Sigmoid colon (tissue), 7 donors: ENCODE results near the gene TNNI3K. TPM values are rescaled to one million over a fixed set of nuclear protein-coding genes. Genes with fewer than 3 reads are reported as not detected.

Experiments used
- DNase-seq: peaks from one replicate; pipeline ENCODE4 v3.0.0-alpha.2; 2019
- H3K27ac ChIP-seq, 4 donors: fragments of 200-600 bp; sonication (generic); one replicate each; pipeline ENCODE4 v1.5.1; 2016 to 2019; ENCODE audit warnings: mild to moderate bottlenecking in 1 of 4
- H3K27me3 ChIP-seq, 3 donors: fragments of 200-600 bp; sonication (generic); one replicate each; pipeline ENCODE4 v1.5.1; 2019; ENCODE audit warnings: mild to moderate bottlenecking in 1 of 3
- H3K36me3 ChIP-seq, 4 donors: fragments of 200-600 bp; sonication (generic); one replicate each; pipeline ENCODE4 v1.5.1; 2016 to 2019
- H3K4me1 ChIP-seq, 4 donors: fragments of 200-600 bp; sonication (generic); one replicate each; pipeline ENCODE4 v1.5.1; 2017 to 2019
- H3K4me3 ChIP-seq, 4 donors: fragments of 200-600 bp; sonication (generic); one replicate each; pipeline ENCODE4 v1.5.1; 2017 to 2019; ENCODE audit warnings: mild to moderate bottlenecking in 2 of 4, moderate library complexity in 1 of 4
- H3K9me3 ChIP-seq, 4 donors: fragments of 200-600 bp in 3 of 4; sonication (generic) in 3 of 4; one replicate each; pipeline versions ENCODE4 v1.5.1 to v1.6.1; 2013 to 2019
- CTCF ChIP-seq, 4 experiments: fragments of 450-650 bp in 3 of 4; fragments of 200-600 bp in 1 of 4; IDR thresholded peaks; one replicate each; pipeline ENCODE4 v1.5.1; 2016 to 2019; ENCODE audit warnings: antibody characterized with exemption in 4 of 4, mild to moderate bottlenecking in 3 of 4, moderate library complexity in 2 of 4
- EP300 ChIP-seq, 4 donors: sonication (generic); formaldehyde crosslinking; IDR thresholded peaks; one replicate each; pipeline ENCODE4 v1.6.1; 2017; ENCODE audit warnings: antibody characterized with exemption in 4 of 4
- POLR2A ChIP-seq, 2 donors: fragments of 450-650 bp; IDR thresholded peaks; one replicate each; pipeline ENCODE4 v1.6.1; 2016; ENCODE audit warnings: antibody characterized with exemption in 2 of 2, mild to moderate bottlenecking in 2 of 2, moderate library complexity in 2 of 2
- POLR2AphosphoS5 ChIP-seq, 4 donors: sonication (generic); formaldehyde crosslinking; IDR thresholded peaks; one replicate each; pipeline ENCODE4 v1.6.1; 2017; ENCODE audit warnings: antibody characterized with exemption in 4 of 4
- whole genome bisulfite sequencing, 2 donors: extraction: QIAGEN DNeasy Blood & Tissue Kit; methylation state at CpG; one replicate each; pipeline ENCODE4 v1.1.7; 2013; 5-methylcytosine and 5-hydroxymethylcytosine counted together
- intact Hi-C: fragments of 100-400 bp; cut with DNase I; formaldehyde crosslinking; loops from one replicate; pipeline ENCODE4 v1.15.1; 2023
- polyA plus RNA-seq, 3 donors: library from polyadenylated mRNA; stranded (reverse); fragments of 200-250 nt; gene quantifications; one replicate each; pipeline ENCODE4 v1.2.3, GENCODE V29; 2013
- total RNA-seq, 4 donors: library from RNA; depleted of rRNA; stranded (reverse); fragments of >200 nt; gene quantifications; one replicate each; pipeline ENCODE4 v1.1.0, GENCODE V29; 2016
- donor health status: healthy with polysubstance abuse.
- donor health status: Bipolar disorder and iron deficiency.
- donor health status: healthy.

TNNI3K gene
- total and polyA plus RNA-seq, 7 donors, result 0.45 to 6.9 (median 3.8) TPM; not detected in 1

DNA sequence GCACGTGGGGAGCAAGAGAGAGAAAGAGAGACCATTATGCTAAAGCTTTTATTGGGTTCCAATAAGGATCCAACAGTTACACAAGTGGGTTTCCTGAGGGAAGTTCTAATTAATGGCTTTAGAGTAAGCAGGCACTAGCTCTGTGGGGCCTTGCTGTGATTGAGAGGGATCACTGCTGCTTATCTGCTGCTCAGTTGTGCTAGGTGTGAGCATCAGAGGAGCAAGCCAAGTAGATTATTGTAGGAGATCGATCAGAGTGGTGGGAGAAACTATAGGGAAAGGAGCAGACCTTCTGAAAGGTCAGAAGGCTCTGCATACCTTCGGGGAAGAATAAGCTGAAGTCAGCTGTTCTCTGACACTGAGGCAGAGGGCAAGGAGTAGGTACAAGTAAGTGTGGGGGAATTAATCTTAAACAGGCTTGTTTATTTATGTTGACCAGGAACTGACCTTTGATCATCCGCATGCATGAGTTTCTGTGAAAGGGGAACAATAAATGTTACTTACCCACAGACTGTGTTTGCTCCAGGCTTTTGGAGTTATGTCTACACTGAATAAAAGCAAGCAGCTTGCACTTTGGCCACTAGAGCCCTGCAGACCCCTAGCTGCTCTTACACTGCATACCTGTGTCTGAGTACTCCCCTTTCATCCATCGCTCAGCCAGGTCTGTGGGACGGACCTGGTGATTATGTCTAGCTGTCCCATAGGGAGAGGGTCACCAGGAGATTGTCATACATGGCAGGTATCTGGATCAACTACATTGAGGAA, 89.7 kb downstream of the TNNI3K start:
- H3K36me3 ChIP-seq, result no peaks in the 10 kb centered on the region
- H3K27me3 ChIP-seq, result no peaks in the 10 kb centered on the region
- WGBS, 2 donors, result 75 to 80% methylated on average over 6 of the region's 6 CpGs
- intact Hi-C loops, result no loop called here
- TF ChIP-seq CTCF (IDR thresholded peaks at IDR 0.05) (no peak), POLR2A (IDR thresholded peaks at IDR 0.05) (no peak), POLR2AphosphoS5 (IDR thresholded peaks at IDR 0.05) (no peak), EP300 (IDR thresholded peaks at IDR 0.05) (no peak)
- no peaks in the 10 kb centered on the region for H3K9me3 ChIP-seq
- no peak for DNase-seq
- H3K4me1 ChIP-seq, result no peaks in the 10 kb centered on the region
- H3K27ac ChIP-seq, result no peak overlapping the region
- no peak overlapping the region for H3K4me3 ChIP-seq

GRCh38 chr1:74328851-74329250, 93.7 kb downstream of the TNNI3K start:
- TF ChIP-seq EP300 (IDR thresholded peaks at IDR 0.05), result no peak
- TF ChIP-seq POLR2AphosphoS5 (IDR thresholded peaks at IDR 0.05), result no peak
- no peak for TF ChIP-seq CTCF (IDR thresholded peaks at IDR 0.05)
- TF ChIP-seq POLR2A (IDR thresholded peaks at IDR 0.05), result no peak
- Histone ChIP-seq H3K27ac (no peak overlapping the region), H3K9me3 (no peaks in the 10 kb centered on the region), H3K27me3 (no peaks in the 10 kb centered on the region), H3K36me3 (no peaks in the 10 kb centered on the region), H3K4me3 (no peak overlapping the region), H3K4me1 (no peaks in the 10 kb centered on the region)
- intact Hi-C loops, result no loop called here
- DNase-seq, result no peak

DNA sequence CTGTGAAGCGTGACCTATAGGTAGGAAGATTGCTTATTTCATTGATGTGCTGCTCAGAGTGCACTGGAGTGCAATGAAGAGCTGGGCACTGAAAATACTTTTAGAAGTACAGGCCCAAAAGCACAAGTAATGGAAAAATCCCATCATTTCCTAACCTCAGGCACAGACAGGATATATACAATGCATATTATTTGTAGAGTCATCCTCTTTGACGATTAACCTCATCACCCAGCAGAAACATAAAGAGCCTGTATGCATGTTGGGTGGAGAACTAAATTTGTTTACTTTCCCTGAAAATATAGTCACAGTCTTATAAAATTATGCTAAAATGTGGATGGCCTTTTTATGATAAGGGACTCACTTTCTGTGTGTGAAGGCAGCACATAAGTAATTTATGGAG, 98.1 kb downstream of the TNNI3K start:
- Histone ChIP-seq H3K9me3 (no peaks in the 10 kb centered on the region), H3K27me3 (no peaks in the 10 kb centered on the region), H3K36me3 (peaks cover 0 to 8% (median 0%) of the 10 kb centered on the region in 4 donors), H3K27ac (no peak overlapping the region), H3K4me1 (no peaks in the 10 kb centered on the region), H3K4me3 (no peak overlapping the region)
- DNase-seq, result no peak
- 60 to 87% methylated on average over 2 of the region's 2 CpGs for WGBS, 2 donors
- TF ChIP-seq POLR2A (IDR thresholded peaks at IDR 0.05) (no peak), CTCF (IDR thresholded peaks at IDR 0.05) (no peak), POLR2AphosphoS5 (IDR thresholded peaks at IDR 0.05) (no peak), EP300 (IDR thresholded peaks at IDR 0.05) (no peak)
- intact Hi-C loops, result no loop called here

DNA sequence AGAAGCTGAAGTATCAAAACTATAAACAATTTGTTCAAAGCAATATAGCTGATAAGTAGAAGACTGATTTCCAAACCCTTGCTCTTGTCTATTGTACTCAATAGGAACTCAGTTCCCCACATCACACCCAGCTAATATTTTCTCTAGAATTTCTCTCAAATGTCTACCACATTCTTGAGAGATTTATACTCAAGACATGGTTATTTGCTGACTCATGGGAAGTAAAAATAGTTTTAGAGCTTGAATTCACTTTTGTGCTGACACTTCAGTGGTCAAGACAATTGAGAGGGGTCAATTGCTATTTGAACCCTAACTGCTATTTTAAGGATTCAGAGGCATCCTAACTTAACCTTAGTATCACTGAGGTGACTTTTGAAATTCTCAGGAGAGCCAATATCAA, 99.0 kb downstream of the TNNI3K start:
- TF ChIP-seq POLR2AphosphoS5 (IDR thresholded peaks at IDR 0.05) (no peak), CTCF (IDR thresholded peaks at IDR 0.05) (no peak), EP300 (IDR thresholded peaks at IDR 0.05) (no peak), POLR2A (IDR thresholded peaks at IDR 0.05) (no peak)
- no peaks in the 10 kb centered on the region for H3K9me3 ChIP-seq
- no peak for DNase-seq
- H3K36me3 ChIP-seq, result peaks cover 0 to 8% (median 0%) of the 10 kb centered on the region in 4 donors
- intact Hi-C loops, result no loop called here
- H3K4me1 ChIP-seq, result no peaks in the 10 kb centered on the region
- H3K27me3 ChIP-seq, result no peaks in the 10 kb centered on the region
- H3K27ac ChIP-seq, result no peak overlapping the region
- H3K4me3 ChIP-seq, result no peak overlapping the region

DNA sequence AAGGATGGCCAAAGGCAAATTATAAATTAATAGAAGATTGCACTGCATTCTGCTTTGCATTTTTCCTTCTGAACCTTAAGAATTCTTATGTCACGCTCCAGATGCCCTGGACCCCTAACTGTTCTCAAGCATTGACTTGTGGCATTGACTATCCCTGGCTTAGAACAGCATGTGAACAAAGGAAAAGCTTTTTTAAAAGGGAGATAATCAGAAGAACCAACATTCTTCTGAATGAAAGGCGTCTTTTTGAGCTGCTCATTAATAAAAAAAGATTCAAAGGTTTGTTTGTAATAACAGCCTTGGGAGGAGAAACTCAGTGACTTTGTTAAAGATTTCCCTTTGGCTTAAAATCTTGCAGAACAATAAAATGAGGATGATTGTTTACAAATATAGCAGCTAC, 105.5 kb downstream of the TNNI3K start:
- Histone ChIP-seq H3K27me3 (no peaks in the 10 kb centered on the region), H3K27ac (no peak overlapping the region), H3K9me3 (no peaks in the 10 kb centered on the region), H3K4me1 (peaks cover 0 to 4% (median 2%) of the 10 kb centered on the region in 4 donors), H3K36me3 (peaks cover 0 to 5% (median 0%) of the 10 kb centered on the region in 4 donors), H3K4me3 (no peak overlapping the region)
- WGBS, 2 donors, result 79 to 81% methylated on average over 2 of the region's 2 CpGs
- DNase-seq, result no peak
- no peak for TF ChIP-seq EP300 (IDR thresholded peaks at IDR 0.05)
- no peak for TF ChIP-seq CTCF (IDR thresholded peaks at IDR 0.05)
- no peak for TF ChIP-seq POLR2AphosphoS5 (IDR thresholded peaks at IDR 0.05)
- TF ChIP-seq POLR2A (IDR thresholded peaks at IDR 0.05), result no peak
- intact Hi-C loops, result no loop called here
